Fibroblast of the aortic adventitia (primary cell): ENCODE results near the gene KLHL1. TPM values are rescaled to one million over a fixed set of nuclear protein-coding genes. Genes with fewer than 3 reads are reported as not detected.

Experiments used
- small RNA-seq: library from RNA; depleted of rRNA; stranded (forward); fragments of <200 nt; gene quantifications from one replicate; pipeline ENCODE3, GENCODE V24; 2012
- total RNA-seq: library from RNA; depleted of rRNA; stranded (reverse); fragments of >200 nt; gene quantifications from 2 replicates; pipeline ENCODE4 v1.2.3, GENCODE V29; 2012; ENCODE audit warnings: low replicate concordance

KLHL1 gene
- total RNA-seq, 1 donor: not detected

Small RNAs within 50 kb of the gene (small RNA-seq; reads per million reads assigned to genes)
- gene RNY3P10: not detected

Other genes with a start within 250 kb of the KLHL1 start
- not detected in 2 replicates for gene ATXN8OS, start 626 bp downstream of the KLHL1 start, total RNA-seq